ENCODE results near the gene H6PD. TPM values are rescaled to one million over a fixed set of nuclear protein-coding genes. Genes with fewer than 3 reads are reported as not detected.

H6PD gene
- total RNA-seq, 1 experiment from 2014 or later: 16.7 TPM

DNA sequence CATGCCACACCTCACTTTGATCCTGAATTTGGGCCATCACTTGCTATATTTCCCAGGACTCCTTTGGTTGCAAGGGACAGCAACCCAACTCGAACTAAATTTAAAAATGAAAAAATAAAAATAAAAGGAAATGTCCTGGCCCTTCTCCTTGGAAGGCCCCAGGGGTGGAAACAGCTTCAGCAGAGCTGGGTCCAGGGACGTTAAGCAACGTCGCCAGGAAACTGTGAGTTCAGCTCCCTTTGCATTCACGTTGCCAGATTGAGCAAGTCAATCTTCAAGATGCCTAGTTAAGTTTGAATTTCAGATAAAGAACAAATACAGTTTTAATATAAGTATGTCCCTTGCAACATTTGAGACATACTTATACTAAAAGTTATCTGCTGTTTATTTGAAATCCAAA is 43.5 kb downstream of the H6PD start:
- Histone ChIP-seq H3K27me3 (no peaks in the 10 kb centered on the region), H3K9me3 (no peaks in the 10 kb centered on the region)
- no peak for DNase-seq

DNA sequence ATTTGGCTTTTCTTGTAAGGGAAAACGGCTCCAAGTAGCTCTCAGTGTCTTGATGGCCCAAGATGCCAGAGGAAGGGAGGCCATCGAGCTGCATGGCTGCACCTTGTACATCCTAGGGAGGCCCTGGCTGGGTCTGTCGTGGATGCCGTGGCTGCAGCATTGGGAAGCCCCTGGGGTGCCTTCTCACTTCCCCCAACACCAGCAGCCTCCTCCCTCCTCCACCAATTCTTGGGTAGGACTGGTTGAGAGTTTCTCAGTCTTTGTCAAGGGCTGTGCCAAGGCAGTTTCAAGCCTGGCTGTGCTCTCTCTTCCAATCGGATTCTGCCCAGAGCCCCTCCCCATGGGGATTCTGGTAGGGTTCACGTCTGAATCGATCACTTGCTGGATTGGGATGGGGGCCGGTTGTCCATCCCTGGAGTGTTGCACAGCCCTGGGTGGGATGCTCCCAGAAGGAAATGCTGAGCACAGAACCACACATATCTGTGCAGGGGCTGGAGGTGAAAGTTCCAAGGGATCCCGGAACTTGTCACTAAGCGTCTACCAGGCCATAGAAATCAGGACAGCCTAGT is 44.1 kb downstream of the H6PD start:
- Histone ChIP-seq H3K27me3 (no peaks in the 10 kb centered on the region), H3K9me3 (no peaks in the 10 kb centered on the region), H3K36me3 (no peaks in the 10 kb centered on the region), H3K4me3 (no peak overlapping the region)
- no peak for DNase-seq

More for the DNA sequence above, 43.5 kb downstream of the H6PD start:
- Histone ChIP-seq H3K36me3 (no peaks in the 10 kb centered on the region), H3K4me3 (no peak overlapping the region)

DNA sequence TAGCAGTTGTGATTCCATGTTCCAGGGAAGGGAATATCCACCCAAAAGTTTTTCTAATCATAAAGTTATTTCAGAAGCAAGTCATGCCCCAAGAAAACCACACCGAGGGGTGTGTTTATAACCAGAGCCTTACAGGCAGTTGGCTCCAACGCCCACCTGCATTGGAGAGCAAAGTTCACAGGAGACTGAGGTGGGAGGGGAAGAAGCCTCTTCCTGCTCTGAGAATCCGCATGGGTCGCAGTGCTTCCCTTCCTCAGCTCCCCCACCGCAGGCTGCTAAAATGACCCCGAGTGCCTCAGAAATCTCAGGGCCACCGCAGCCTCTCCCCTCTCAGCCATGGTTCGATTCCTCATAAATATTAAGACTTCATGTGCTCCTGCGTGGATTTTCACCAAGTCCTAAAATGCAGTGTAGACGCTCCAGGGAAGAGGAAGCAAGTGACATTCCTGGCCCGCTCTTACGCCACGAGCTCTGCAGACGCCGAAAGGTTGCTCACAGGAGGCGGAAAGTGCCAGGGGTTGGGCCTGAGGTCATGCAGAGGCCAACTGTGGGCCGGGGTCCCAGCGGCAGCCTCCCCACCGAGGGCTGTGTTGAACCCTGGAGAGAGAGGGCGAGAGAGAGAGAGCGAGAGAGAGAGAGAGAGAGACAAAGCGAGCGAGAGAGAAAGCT is 44.7 kb downstream of the H6PD start:
- Histone ChIP-seq H3K4me3 (no peak overlapping the region), H3K36me3 (no peaks in the 10 kb centered on the region), H3K27me3 (no peaks in the 10 kb centered on the region), H3K9me3 (peaks cover 1% of the 10 kb centered on the region; the same call in 1 of the 2 replicates)
- peak; percentile 23 for DNase-seq

DNA sequence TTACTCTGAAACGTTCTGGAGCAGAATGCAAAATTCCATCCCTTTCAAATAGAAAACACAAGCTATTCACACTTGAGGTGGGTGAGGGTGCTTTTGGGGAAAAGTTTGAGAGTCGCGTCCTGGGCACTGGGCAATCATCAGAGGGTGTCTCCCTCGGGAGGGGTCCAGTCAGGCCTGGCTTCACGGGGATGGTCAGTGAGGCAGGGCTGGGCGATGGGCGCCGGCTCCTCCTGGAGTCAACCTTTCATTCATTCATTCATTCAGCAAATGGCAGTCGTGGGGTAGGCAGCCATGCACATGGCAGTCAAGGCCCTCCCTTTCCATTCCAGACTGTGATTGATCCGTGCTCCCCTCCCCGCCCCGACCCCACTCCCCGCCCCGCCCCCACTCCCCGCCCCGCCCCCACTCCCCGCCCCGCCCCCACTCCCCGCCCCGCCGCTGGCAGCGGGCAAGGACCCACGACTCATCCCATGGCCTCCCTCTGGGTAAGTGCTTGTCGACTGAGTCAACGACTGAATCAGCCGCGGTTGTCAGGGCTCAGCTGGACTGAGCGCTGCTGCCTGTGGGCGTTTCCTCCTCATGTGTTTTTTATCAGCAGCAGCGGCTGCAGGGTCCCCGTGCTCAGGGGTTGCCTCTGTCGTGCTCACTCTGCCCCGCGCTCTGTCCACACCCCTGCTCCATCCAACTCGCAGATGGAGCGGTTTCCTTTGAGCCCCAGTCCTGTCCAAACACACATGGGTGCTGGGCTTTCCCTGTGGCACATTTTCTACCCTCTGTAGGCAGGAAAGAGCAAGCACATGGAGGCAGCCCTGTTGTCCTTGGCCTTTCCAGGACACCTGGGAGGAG is 45.7 kb downstream of the H6PD start:
- no peaks in the 10 kb centered on the region for H3K36me3 ChIP-seq
- H3K27me3 ChIP-seq: no peaks in the 10 kb centered on the region
- DNase-seq: peak; percentile 94
- H3K9me3 ChIP-seq: peaks cover 6% of the 10 kb centered on the region; the same call in 1 of the 2 replicates
- no peak overlapping the region for H3K4me3 ChIP-seq

DNA sequence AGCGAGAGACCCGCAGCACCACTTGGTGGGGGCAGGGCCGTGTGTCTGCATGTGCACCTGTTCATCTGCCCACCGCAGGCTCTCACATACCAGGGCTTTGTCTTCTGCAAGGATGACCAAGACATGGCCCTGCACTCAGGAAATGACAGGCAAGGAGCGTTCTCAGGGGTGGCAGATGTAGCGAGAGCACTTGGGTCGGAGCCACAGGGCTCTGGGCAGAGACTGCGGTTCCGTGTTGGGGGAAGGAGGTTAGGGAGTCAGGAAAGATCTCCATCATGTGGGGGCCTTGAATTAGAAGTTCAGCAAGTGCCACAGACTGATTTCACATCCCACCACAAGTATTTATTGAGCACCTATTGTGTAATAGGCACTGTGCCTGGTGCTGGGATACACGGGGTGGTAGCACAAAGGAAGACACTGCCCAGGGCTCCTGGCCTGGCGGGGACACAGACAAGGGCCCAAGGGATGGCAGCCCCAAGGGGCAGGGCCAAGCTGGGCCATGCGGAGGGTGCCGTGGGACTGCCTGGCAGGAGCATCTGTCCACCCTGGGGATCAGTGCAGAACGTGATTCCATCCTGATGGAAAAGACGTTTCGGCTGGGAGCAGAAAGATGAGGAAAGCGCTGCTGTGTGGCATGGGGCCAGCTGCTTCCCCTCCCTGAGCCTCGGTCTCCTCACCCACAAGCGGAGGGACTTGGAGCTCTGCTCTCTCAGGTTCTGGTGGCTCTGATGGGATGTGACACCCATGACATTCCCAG is 46.7 kb downstream of the H6PD start:
- Histone ChIP-seq H3K36me3 (no peaks in the 10 kb centered on the region), H3K4me3 (no peak overlapping the region), H3K27me3 (no peaks in the 10 kb centered on the region), H3K9me3 (peaks cover 6% of the 10 kb centered on the region; the same call in 1 of the 2 replicates)
- DNase-seq: no peak

DNA sequence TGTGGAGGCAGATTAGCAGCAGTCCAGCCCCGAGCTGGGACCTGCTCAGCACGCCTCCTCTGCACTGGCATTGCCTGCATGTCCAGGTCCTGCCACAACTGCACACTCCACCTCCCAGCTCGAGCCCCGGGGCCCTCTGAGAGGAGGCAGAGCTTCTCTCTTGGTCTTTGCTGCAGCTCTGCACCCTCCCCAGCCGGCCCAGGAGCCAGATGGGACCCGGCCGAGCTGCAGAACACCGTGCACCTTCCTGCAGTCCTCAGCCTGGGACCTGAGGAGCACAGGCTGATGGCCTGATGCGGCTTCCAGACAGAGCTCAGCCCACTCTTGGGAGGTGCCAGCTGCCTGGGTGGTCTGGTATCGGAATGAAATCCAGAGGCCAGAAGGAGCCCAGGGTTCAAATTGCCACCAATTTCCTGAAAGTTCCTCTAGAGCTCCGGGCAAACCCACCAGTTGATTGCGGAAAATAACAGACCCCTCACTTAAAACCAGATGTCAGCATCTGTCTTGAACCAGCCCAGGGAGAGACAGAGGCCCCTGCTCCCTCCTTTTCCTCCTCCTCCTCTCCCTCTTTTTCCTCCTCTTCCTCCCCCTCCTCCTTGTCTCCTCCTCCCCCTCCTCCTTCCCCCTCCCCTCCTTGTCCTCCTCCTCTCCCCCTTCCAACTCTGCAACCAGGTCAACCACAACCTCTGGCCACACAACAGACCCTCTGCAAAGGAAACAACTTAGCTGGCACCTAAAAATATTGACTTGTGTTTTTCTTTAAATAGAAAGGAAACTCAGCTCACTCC is 47.5 kb downstream of the H6PD start:
- DNase-seq: no peak
- no peaks in the 10 kb centered on the region for H3K36me3 ChIP-seq
- no peak overlapping the region for H3K4me3 ChIP-seq
- H3K27me3 ChIP-seq: no peaks in the 10 kb centered on the region
- H3K9me3 ChIP-seq: peaks cover 6% of the 10 kb centered on the region; the same call in 1 of the 2 replicates

DNA sequence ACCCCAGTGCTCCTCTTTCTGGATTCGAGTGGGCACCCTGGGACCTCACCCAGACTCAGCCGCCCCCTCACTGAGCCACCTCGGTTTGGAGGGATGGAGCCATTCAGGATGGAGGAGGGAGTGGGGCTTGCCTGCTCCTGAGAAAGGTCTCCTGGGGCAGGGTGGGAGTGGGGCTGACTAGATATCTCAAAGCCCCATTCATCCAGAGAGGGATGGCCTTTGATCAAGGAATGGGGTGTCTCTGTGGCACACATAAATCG is 48.1 kb downstream of the H6PD start:
- Histone ChIP-seq H3K27me3 (no peaks in the 10 kb centered on the region), H3K4me3 (no peak overlapping the region), H3K36me3 (no peaks in the 10 kb centered on the region), H3K9me3 (peaks cover 7% of the 10 kb centered on the region)
- DNase-seq: no peak

DNA sequence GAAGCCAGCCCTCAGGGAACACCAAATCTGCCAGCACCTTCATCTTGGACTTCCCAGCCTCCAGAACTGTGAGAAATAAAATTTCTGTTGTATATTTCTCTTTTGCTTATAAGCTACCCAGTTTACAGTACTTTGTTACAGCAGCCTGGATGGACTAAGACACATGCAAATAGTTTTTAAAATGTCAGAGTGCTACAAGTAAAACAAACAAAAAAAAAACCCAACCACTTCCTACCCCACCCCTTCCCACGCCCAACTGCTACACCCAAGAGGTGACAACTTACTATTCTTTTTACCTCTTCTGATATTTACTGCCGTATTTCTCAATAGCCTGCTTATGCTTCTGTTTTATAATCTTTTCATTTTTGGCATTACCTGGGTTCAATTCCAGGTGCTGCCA is 49.5 kb downstream of the H6PD start:
- DNase-seq: no peak
- no peaks in the 10 kb centered on the region for H3K36me3 ChIP-seq
- H3K9me3 ChIP-seq: peaks cover 20% of the 10 kb centered on the region
- H3K4me3 ChIP-seq: no peak overlapping the region
- no peaks in the 10 kb centered on the region for H3K27me3 ChIP-seq

DNA sequence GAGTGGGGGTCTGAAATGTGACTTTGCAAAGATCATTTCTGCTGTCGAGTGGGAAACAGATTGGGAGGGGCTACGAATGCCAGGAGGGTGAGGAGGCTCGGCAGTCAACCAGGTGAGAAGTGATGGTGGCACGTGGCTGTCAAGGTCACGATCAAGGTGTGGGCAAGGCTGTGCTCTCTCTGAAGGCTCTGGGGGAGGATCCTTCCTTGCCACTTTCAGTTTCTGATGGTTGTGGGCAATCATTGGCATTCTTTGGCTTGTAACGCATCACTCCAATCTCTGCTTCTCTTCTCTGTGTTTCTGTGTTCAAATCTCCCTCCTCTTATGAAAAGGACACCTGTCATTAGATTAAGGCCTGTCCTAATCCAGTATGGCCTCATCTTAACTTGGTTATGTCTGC is 52.0 kb downstream of the H6PD start:
- Histone ChIP-seq H3K9me3 (peaks cover 20% of the 10 kb centered on the region), H3K36me3 (no peaks in the 10 kb centered on the region), H3K27me3 (no peaks in the 10 kb centered on the region), H3K4me3 (no peak overlapping the region)
- DNase-seq: no peak

DNA sequence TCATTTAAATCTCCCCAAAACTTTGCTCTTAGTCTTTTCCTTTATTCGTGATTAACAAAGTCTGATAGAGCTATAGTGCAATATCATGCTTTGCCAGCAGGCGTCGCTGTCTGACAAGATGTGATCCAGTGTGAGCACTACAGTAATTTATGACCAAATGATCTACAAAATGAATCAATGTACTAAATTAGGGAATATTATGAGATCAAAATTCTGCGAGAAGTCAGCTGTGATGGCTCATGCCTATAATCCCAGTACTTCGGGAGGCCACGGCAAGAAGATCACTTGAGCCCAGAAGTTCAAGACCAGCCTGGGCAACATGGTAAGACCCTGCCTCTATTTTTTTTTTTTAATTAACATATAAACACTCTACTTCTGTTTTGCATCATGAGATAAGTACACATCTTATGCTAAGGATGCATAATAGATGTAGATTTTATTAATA is 54.5 kb downstream of the H6PD start:
- no peaks in the 10 kb centered on the region for H3K36me3 ChIP-seq
- DNase-seq: peak; percentile 64
- no peaks in the 10 kb centered on the region for H3K27me3 ChIP-seq
- no peak overlapping the region for H3K4me3 ChIP-seq
- peaks cover 20% of the 10 kb centered on the region for H3K9me3 ChIP-seq

DNA sequence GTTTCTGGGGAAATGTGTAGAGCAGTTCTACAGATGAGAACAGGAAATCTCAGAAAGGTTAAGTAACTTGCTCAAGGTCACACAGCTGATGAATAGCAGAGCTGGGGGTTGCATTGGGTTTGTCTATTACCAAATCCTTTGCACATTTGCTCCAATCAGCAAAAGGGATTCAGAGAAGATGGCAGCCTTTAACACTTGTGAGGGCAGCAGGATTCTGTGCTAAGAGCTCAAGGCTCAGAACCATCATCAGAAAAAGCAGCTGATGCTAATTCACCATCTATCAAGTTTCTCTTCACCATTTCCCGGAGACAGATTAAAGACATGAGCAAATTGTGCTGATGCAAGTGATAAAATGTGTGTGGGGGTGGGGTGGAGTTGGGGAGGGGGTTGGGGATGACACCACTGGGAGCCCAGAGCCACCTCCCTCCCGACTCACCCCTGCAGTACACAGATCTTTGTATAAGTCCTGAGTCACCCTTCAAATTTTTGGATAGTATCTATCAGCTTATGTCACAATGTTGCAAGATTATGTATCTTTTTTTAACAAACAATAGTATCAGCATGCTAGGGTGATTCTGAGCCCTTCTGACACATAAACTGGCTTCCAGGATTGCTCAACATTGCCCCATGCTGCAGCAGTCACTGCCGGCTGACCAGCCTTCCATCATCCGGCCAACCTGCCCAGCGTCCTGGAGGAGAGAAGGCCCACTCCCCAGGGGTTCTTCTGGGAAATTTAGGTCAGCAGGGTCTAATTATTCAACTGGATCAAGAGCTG is 55.3 kb downstream of the H6PD start:
- no peaks in the 10 kb centered on the region for H3K27me3 ChIP-seq
- no peaks in the 10 kb centered on the region for H3K36me3 ChIP-seq
- no peak overlapping the region for H3K4me3 ChIP-seq
- H3K9me3 ChIP-seq: peaks cover 15% of the 10 kb centered on the region
- DNase-seq: peak; percentile 87

DNA sequence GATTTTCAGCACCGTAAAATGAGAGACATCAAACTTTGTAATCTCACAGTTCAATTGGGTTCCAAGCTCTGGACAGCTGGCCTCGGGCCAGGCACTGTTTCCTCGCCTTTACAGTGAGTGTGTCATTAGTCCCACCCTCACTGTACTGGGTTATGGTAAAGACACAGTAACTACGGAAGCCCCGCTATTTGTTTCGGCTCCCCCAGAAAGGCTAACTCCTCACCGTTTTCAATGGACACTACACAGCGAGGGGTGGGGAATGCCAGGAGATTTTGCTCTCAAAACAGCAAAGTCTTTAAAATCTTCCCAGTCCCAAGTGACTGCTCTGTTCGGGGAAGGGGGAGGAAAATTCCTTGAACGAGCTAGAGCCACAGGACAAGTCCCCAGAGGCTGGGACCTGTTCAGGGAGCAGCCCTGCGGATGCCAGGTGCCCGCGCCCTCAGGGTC is 57.4 kb downstream of the H6PD start:
- Histone ChIP-seq H3K4me3 (peak overlapping the region; percentile 37; the same call in 1 of the 2 replicates), H3K36me3 (peaks cover 3% of the 10 kb centered on the region; the same call in 1 of the 2 replicates), H3K9me3 (peaks cover 15% of the 10 kb centered on the region), H3K27me3 (no peaks in the 10 kb centered on the region)
- peak; percentile 46 for DNase-seq

DNA sequence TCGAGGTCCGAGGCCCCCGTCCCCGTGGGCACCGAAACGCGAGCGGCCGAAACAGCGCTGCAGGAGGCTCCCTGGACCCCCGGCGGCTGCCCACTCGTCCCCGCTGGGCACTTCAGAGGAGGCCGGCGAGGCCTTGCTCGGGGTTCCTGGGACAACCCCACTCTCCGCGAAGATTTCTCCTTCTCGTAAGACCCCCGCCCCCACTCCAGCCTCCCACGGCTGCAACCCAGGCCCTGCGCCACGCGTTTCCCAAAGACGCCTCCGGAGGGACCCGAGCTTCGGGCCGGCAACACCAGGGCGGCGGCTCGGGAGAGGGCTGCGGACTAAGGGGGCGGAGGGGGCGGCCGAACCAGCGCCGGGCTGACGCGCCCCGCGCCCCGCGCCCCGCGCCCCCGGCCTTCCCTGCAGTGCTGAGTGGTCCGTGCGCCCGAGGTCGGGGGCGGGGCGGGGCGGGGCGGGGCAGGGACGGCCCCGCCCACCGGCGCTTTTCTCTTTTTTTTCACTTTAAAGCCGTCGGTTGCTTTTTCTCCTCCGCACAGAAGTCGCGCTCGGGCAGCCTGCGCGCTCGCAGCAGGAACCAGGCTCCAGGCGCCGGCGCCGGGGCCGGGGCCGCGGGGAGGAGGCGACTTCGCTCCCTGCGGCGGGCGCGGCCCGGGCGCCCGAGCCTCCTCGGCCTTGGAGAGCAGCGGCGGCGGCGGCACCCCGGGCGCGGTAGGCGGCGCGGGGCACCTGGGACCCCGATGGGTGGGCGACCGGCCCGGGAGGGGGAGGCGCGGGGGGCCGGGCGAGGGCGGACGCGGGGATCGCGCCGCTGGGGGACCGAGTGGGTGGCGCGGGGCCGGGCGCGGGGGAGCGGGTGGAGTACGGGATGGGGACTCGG is 58.0 kb downstream of the H6PD start, which contains the start of gene SPSB1:
Gene SPSB1, plus strand, starts transcription at position 534 of the 880 bp plus-strand sequence. CDS start 62,998 bp downstream, outside the sequence.
- Histone ChIP-seq H3K36me3 (peaks cover 3% of the 10 kb centered on the region), H3K4me3 (peak within 1 kb of the TSS; percentile 88), H3K27me3 (no peaks in the 10 kb centered on the region), H3K9me3 (peaks cover 14% of the 10 kb centered on the region)
- peak; percentile 73 for DNase-seq

DNA sequence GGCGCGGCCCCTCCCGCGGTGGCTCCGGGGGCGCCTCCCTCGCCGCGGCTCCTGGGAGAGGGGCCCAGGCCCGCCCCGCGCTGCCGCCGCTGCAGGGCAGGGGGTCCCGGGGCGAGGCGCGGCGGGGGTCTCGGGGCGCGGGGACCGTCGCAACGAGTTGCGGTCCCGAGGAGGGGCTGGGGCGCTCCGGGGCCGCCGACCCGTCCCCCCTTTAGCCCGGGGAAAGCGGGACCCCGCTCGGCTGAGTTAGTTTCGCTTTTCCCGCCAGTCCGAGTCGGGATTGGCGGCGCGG is 58.6 kb downstream of the H6PD start:
- Histone ChIP-seq H3K9me3 (peaks cover 8% of the 10 kb centered on the region), H3K27me3 (no peaks in the 10 kb centered on the region), H3K4me3 (peak overlapping the region; percentile 88), H3K36me3 (peaks cover 3% of the 10 kb centered on the region)
- DNase-seq: no peak
